Brain pericyte (primary cell): ENCODE measurements around the gene KLHDC7B.
A peak's percentile ranks its signal among the peaks of the same experiment; 100 is the strongest.

Experiments
- DNase-seq: peaks from one replicate; pipeline ENCODE4 v3.0.0-alpha.2; 2012; ENCODE audit warnings: low read depth, low spot score

Gene KLHDC7B

GRCh38 chr22:50572965-50573364, 27.3 kb downstream of the KLHDC7B start:
- DNase-seq = no peak

GRCh38 chr22:50573491-50574382, 28.0 kb downstream of the KLHDC7B start:
- DNase-seq = no peak

GRCh38 chr22:50574383-50574755, 28.7 kb downstream of the KLHDC7B start:
- DNase-seq = no peak

- DNase-seq = no peak
Measured at GRCh38 chr22:50575426-50575941, 29.8 kb downstream of the KLHDC7B start.

- DNase-seq = no peak
Measured at GRCh38 chr22:50576070-50576469, 30.4 kb downstream of the KLHDC7B start.

- no peak for DNase-seq
Measured at GRCh38 chr22:50576806-50577696, 31.4 kb downstream of the KLHDC7B start.

GRCh38 chr22:50577697-50577986, 31.9 kb downstream of the KLHDC7B start:
- no peak for DNase-seq

GRCh38 chr22:50577987-50578775, 32.5 kb downstream of the KLHDC7B start, which contains the start of gene CPT1B:
Gene CPT1B (minus strand): TSS chr22:50578427. CDS start chr22:50577915, 512 bp downstream.
- no peak for DNase-seq

- no peak for DNase-seq
Measured at GRCh38 chr22:50578776-50579310, 33.1 kb downstream of the KLHDC7B start.

GRCh38 chr22:50579752-50580151, 34.1 kb downstream of the KLHDC7B start:
- no peak for DNase-seq

- no peak for DNase-seq
Measured at GRCh38 chr22:50581031-50581949, 35.6 kb downstream of the KLHDC7B start.

GRCh38 chr22:50581950-50582492, 36.3 kb downstream of the KLHDC7B start:
- no peak for DNase-seq

- DNase-seq = peak; percentile 91
Measured at GRCh38 chr22:50582493-50583293, 37.0 kb downstream of the KLHDC7B start, which contains the start of gene CHKB. Gene CHKB (minus strand): TSS chr22:50582849. CDS start chr22:50582781, 68 bp downstream.

- DNase-seq = no peak
Measured at GRCh38 chr22:50583294-50583861, 37.7 kb downstream of the KLHDC7B start.

GRCh38 chr22:50584106-50585096, 38.7 kb downstream of the KLHDC7B start:
- DNase-seq = no peak

- DNase-seq = no peak
Measured at GRCh38 chr22:50585238-50585637, 39.5 kb downstream of the KLHDC7B start.

- DNase-seq = no peak
Measured at GRCh38 chr22:50585781-50586180, 40.1 kb downstream of the KLHDC7B start.
